ENCODE measurements around the gene COL9A2. TPM values are rescaled to one million over a fixed set of nuclear protein-coding genes. Genes with fewer than 3 reads are reported as not detected.

The COL9A2 gene
- total RNA-seq (2022; extraction: Qiagen RNA extraction) = 0.09 to 0.39 TPM (median 0.36 TPM) in 5 replicates

GRCh38 chr1:40316595-40317393, at the start of gene COL9A2:
COL9A2 (minus strand) TSS chr1:40317286; CDS start chr1:40317197, 89 bp downstream.

GRCh38 chr1:40257688-40258444, 59.2 kb downstream of the COL9A2 start, which contains the start of gene ZMPSTE24:
ZMPSTE24 (plus strand) TSS chr1:40258236; CDS start chr1:40258272, 36 bp downstream.

Other genes starting within 250 kb of the COL9A2 start
- 58.9 to 85.7 TPM (median 62.9 TPM) in 5 replicates for gene PPT1, start 220.0 kb downstream of the COL9A2 start, total RNA-seq (2022; extraction: Qiagen RNA extraction)
- 4.4 to 6.7 TPM (median 5.0 TPM) in 5 replicates for gene RLF, start 155.9 kb downstream of the COL9A2 start, total RNA-seq (2022; extraction: Qiagen RNA extraction)
- gene TMCO2, start 69.3 kb downstream of the COL9A2 start, total RNA-seq (2022; extraction: Qiagen RNA extraction) = not detected in 5 replicates
- 36.9 to 45.8 TPM (median 37.7 TPM) in 5 replicates for gene ZMPSTE24, start 59.0 kb downstream of the COL9A2 start, total RNA-seq (2022; extraction: Qiagen RNA extraction)
- gene SMAP2, start 56.4 kb upstream of the COL9A2 start, total RNA-seq (2022; extraction: Qiagen RNA extraction) = 9.4 to 11.1 TPM (median 9.5 TPM) in 5 replicates
- 1.3 to 2.1 TPM (median 1.9 TPM) in 5 replicates for gene ZFP69B, start 133.2 kb upstream of the COL9A2 start, total RNA-seq (2022; extraction: Qiagen RNA extraction)
- not detected in 5 replicates for gene ZFP69, start 160.0 kb upstream of the COL9A2 start, total RNA-seq (2022; extraction: Qiagen RNA extraction)
- 3.9 to 4.8 TPM (median 4.4 TPM) in 5 replicates for gene EXO5, start 191.5 kb upstream of the COL9A2 start, total RNA-seq (2022; extraction: Qiagen RNA extraction)
- gene ZNF684, start 214.4 kb upstream of the COL9A2 start, total RNA-seq (2022; extraction: Qiagen RNA extraction) = 1.8 to 2.4 TPM (median 2.1 TPM) in 5 replicates